Activated T-helper 9 cell treated with anti-CD3 and anti-CD28 coated beads, Interleukin-2, amount 50 U/mL, for 16 hours (primary cell): ENCODE data around the gene COX6A2.
"Not testable (repeated sequence)": the region's sequence is repeated elsewhere in the genome, so short reads cannot be mapped to it uniquely, and the experiment has no call there.

Experiments
- DNase-seq: peaks from one replicate; pipeline ENCODE4 v3.0.0-alpha.2; 2020; ENCODE audit warnings: low read depth

The COX6A2 gene

DNA sequence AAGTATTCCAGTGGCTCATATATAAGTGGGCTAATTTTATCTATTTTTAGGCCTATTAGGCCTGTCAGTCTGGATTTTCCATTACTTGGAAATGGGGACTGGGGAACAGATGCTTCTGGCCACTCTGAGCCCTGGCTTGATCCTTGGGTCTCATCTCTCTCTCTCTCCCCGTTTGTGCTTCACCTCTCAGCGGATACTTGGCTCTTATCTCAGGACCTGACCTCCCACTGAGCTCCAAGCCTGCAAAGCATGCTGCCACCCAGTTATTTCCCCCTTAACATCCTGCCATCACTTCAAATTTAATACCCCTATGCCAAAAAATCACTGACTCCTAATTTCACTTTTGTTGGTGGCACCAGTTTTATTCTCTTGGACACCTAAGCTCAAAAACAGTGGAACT is 10.3 kb upstream of the COX6A2 start:
- no peak for DNase-seq

- no peak for DNase-seq
Observed at GRCh38 chr16:31436221-31437045, 8.3 kb upstream of the COX6A2 start.

- no peak for DNase-seq
Observed at GRCh38 chr16:31435341-31436220, 7.4 kb upstream of the COX6A2 start.

DNA sequence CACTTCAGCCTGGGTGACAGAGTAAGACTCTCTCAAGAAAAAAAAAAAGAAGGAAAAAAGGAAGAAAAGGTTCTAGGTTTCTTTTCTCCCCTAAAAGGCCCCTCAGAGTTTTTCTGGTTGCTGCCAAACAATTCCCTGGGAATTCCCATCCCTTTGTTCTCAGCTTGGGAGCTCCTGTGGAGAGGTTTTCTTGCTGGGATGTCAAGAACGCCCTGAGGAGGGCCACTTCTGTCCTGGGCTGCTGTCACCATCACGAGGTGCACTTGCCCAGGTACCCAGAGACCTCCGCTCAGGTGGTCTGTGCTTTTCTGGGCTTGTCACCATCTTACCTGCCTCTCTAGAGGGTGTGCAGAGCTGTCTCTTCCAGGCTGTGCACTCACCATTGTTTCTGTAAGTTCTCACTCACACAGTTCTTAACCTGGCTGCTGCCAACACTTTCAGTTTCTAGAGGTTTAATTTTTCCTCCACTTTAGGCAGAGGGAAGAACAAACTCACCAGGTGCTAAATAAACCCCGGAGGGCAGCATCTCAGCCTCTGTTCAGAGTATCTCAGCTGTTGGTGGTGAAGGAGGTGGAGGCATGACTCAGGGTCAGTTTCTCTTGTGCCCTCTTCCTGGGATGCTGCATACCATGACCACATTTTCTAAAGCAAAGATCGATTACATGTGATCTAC is 2.4 kb upstream of the COX6A2 start:
- DNase-seq = no peak

GRCh38 chr16:31429796-31430195 is 1.6 kb upstream of the COX6A2 start:
- DNase-seq = no peak

DNA sequence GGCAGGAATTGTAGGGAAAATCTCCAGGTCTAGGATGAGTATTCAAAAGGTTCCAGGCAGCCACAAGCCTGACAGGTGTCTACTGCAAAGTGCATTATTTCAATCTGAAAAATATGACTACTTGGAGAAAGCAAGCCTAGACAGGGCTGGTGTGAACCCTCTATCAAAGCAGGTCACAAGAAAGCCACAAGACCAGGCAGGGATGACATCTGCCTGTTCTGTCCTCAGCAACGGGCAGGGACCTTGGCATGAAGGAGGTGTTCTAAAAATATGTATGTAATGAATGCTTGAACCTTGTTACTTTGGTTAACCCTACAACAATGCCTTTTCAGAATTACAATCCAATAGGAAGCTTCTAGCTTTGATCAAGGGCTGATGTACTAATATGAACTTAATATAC is 1.2 kb upstream of the COX6A2 start:
- DNase-seq = no peak

- no peak for DNase-seq
Observed at GRCh38 chr16:31428638-31429247, 583 bp upstream of the COX6A2 start.

GRCh38 chr16:31427441-31428278 is 500 bp downstream of the COX6A2 start:
- peak; percentile 54 for DNase-seq

GRCh38 chr16:31423801-31424200 is 4.4 kb downstream of the COX6A2 start:
- DNase-seq = no peak

DNA sequence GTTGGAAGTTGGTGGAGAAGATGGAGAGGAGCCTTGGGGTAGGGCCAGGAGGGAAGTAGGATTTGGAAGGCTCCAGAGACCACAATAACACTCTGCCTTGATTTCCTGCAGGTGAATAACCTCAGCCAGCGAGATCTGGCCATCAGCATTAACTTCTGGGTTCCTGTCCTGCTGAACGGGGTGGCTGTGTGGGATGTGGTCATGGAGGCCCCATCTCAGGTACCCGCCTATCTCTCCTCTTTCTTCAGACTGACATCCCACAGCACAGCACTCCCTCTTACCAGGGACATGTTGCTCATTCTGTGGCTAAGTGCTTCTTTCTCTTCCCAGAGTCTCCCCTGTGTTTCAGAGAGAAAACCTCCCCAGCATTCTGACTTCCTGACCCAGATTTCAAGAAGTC is 4.9 kb downstream of the COX6A2 start:
- no peak for DNase-seq

DNA sequence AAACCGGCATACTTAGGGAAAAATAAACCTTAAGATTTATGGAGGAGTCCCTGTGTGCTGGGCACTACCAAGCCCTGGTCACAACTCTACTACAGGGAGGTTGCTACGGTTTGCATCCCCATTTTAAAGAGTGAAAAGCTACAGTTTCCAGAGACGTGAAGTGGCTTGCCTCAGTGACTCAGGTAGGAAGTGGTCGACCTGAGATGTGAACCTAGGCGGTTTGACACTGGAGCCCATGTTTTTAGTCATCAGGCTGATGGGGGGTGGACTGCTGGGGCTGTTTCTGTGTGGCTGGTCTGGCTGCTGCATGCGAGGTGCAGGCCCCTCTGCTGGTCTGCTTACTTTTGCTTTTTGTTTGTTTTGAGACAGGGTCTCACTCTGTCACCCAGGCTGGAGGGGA is 6.6 kb downstream of the COX6A2 start:
- DNase-seq = peak; percentile 27

GRCh38 chr16:31420037-31420436 is 8.1 kb downstream of the COX6A2 start:
- DNase-seq = no peak

DNA sequence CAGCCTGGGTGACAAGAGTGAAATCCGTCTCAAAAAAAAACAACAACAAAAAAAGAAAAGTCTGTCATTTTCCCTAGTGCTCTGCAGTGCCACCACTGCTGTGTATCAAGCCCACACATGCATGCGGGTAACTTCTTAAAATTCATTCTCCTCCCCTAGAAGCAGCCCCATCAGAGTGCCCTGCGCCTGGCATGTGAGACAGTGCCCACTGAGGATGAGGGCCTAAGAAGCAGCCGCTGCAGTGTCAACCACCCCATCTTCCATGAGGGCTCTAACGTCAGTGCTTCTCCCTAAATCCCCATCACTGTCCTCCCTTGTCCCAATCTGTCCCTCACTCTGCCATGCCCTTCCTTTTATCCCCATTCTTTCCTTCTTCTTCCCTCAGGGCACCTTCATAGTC is 10.2 kb downstream of the COX6A2 start:
- DNase-seq = no peak

DNA sequence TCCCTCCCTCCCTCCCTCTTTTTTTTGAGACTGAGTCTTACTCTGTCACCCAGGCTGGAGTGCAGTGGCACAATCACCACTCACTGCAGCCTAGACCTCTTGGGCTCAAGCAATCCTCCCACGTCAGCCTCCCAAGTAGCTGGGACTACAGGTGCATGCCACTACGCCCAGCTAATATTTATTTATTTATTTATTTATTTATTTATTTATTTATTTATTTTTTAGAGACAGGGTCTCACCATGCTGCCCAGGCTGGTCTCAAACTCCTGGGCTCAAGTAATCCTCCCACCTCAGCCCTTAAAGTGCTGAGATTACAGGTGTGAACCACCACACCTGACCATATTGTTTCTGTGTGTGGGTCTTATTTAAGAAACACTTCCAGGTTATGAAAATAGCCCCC is 11.1 kb downstream of the COX6A2 start:
- not testable (repeated sequence) for DNase-seq

DNA sequence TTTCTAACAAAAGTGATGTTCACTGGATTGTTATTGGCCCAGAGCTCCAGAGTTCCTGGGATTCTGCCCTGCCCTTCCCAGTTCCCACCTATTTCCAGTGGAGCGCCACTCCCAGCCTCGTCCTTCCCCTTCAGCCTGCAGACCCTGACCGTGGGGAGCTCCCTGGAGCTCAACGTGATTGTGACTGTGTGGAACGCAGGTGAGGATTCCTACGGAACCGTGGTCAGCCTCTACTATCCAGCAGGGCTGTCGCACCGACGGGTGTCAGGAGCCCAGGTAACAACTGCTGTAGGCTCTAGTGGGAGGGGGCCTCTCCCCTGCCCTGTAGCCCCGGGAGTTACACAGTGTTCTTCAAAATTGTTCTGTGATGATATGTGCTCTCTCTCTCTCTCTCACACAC is 11.8 kb downstream of the COX6A2 start:
- no peak for DNase-seq

- DNase-seq = no peak
Observed at GRCh38 chr16:31414706-31415105, 13.5 kb downstream of the COX6A2 start.

DNA sequence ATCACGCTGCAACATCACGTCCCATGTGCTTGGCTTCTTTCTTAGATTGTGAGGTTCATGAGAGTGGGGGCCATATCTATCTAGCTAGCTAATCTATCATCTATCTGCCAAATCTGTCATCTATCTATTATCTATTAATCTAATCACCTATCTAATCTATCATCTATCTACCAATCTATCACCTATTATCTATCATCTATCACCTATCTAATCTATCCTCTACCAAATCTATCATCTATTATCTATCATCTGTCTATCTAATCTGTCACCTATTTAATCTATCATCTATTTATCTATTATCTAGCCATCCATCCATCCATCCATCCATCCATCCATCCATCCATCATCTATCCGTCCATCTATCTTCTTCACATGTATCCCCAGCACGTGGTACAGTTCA is 14.2 kb downstream of the COX6A2 start:
- no peak for DNase-seq

GRCh38 chr16:31413381-31413780 is 14.8 kb downstream of the COX6A2 start:
- no peak for DNase-seq

GRCh38 chr16:31412750-31413149 is 15.4 kb downstream of the COX6A2 start:
- DNase-seq = no peak

- no peak for DNase-seq
Observed at GRCh38 chr16:31411024-31411844, 16.9 kb downstream of the COX6A2 start.
